Bronchial epithelial cell (primary cell): ENCODE measurements around the gene AKAP10. TPM values are rescaled to one million over a fixed set of nuclear protein-coding genes. Genes with fewer than 3 reads are reported as not detected.
A peak's percentile ranks its signal among the peaks of the same experiment; 100 is the strongest.

Source experiments
- DNase-seq: peaks from one replicate; pipeline ENCODE4 v3.0.0-alpha.2; 2010; ENCODE audit warnings: low read depth
- FAIRE-seq: peaks from 2 replicates; lab custom pipeline; 2011; peaks lifted over from hg19 to GRCh38; lab: Jason Lieb, UNC
- H3K27me3 ChIP-seq: 2 replicates; pipeline ENCODE4 v1.5.1; 2011; ENCODE audit warnings: low read length; ENCODE audit not compliant: control insufficient read depth, insufficient read depth
- H3K36me3 ChIP-seq: 2 replicates; pipeline ENCODE4 v1.5.1; 2011; ENCODE audit warnings: low read length; ENCODE audit not compliant: control insufficient read depth, insufficient read depth
- H3K4me3 ChIP-seq: 2 replicates; pipeline ENCODE4 v1.5.1; 2011; ENCODE audit warnings: mild to moderate bottlenecking, low read depth, low read length, control low read depth
- total RNA-seq: library from RNA; depleted of rRNA; stranded (reverse); fragments of >200 nt; gene quantifications from 2 replicates; pipeline ENCODE4 v1.2.1, GENCODE V29; 2014
- TF ChIP-seq, protein P1 (sequence below): IDR thresholded peaks from 2 replicates; pipeline ENCODE4 v1.5.1; 2011; ENCODE audit warnings: mild to moderate bottlenecking, moderate library complexity, low read length, control low read depth, inconsistent platforms; ENCODE audit not compliant: insufficient read depth, severe bottlenecking

The AKAP10 gene
- total RNA-seq, 1 donor from 2014 or later = 17.9 TPM

DNA sequence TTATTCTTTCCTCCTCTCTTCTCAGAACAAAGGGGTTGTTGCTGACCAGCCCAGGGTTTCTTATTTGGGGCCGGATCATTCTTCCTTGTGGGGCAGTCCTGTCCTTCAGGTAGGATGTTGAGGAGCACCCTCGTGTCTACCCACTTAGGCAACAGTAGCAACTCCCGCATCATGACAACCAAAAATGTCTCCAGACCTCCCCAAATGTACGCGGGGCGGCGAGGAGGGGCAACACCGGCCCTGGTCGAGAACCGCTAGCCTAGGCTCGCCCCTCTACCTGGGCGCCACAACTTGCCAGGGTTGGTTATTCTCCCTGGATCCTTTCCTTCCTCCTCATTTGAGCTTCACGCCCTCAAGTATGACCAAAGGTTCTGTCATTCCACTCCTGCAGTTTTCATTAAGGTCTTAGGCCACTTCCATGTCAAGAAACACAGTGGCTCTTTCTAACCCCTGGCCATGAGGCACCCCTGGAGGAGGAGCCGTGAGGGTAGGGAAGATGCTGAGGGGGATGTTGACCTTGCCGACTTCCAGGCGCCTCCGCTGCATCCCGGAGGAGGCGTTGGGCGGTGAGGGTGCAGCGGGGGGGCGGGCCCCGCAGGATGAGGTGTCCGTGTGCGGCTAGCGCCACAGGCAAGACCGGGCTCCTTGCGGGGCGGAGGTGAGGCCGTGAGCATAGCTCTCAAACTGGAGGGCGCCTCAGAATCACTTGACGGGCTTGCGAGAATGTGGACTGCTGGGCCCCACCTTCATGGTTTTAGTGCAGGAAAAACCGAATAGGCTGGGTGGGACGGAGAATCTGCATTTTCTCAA, 30.8 kb upstream of the AKAP10 start:
- Histone ChIP-seq H3K36me3 (no peaks in the 10 kb centered on the region), H3K4me3 (peak overlapping the region; percentile 58), H3K27me3 (peaks cover 7% of the 10 kb centered on the region)
- FAIRE-seq (no peak), DNase-seq (peak; percentile 22)
- TF ChIP-seq, protein P1, sequence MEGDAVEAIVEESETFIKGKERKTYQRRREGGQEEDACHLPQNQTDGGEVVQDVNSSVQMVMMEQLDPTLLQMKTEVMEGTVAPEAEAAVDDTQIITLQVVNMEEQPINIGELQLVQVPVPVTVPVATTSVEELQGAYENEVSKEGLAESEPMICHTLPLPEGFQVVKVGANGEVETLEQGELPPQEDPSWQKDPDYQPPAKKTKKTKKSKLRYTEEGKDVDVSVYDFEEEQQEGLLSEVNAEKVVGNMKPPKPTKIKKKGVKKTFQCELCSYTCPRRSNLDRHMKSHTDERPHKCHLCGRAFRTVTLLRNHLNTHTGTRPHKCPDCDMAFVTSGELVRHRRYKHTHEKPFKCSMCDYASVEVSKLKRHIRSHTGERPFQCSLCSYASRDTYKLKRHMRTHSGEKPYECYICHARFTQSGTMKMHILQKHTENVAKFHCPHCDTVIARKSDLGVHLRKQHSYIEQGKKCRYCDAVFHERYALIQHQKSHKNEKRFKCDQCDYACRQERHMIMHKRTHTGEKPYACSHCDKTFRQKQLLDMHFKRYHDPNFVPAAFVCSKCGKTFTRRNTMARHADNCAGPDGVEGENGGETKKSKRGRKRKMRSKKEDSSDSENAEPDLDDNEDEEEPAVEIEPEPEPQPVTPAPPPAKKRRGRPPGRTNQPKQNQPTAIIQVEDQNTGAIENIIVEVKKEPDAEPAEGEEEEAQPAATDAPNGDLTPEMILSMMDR = no peak

DNA sequence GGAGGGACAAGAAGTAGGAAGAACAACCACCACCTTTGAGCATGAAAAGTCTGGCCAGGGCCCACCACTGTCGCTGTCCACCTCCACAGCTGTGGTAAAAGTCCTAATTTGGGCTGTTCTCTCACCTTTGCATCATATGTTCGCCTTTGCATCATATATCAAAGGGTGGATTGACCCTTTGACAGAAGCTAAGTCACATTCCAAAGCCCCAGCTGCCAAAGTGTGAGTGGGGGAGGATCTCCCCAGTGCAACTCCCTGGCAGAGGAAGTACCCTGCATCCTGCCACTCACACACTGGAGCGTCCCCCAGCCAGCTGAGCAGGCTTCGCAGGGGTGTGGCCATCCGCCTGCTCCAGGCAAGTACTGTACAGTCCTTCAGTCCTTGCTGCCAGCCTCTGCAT, 18.9 kb upstream of the AKAP10 start:
- Histone ChIP-seq H3K4me3 (no peak overlapping the region), H3K27me3 (no peaks in the 10 kb centered on the region), H3K36me3 (no peaks in the 10 kb centered on the region)
- peak; percentile 8 for DNase-seq
- FAIRE-seq = peak; percentile 13
- TF ChIP-seq, protein P1 = no peak

DNA sequence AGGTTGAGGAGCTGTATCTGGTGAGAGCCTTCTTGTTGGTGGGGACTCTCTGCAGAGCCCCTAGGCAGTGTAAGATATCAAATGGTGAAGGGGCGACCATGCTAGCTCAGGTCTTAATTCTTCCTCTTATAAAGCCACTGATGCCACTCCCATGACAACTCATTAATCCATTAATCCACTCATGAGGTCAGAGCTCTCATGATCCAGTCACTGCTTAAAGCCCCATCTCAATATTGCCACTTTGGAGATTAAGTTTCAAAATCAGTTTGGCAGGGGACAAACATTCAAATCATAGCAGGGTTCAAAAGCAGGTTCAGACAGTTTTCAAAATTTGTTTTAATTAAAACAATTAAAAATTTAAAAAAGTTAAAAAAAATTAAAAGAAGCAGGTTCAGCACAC, 18.5 kb upstream of the AKAP10 start:
- FAIRE-seq (no peak), DNase-seq (no peak)
- TF ChIP-seq, protein P1 = no peak
- no peaks in the 10 kb centered on the region for H3K36me3 ChIP-seq
- no peak overlapping the region for H3K4me3 ChIP-seq
- no peaks in the 10 kb centered on the region for H3K27me3 ChIP-seq

DNA sequence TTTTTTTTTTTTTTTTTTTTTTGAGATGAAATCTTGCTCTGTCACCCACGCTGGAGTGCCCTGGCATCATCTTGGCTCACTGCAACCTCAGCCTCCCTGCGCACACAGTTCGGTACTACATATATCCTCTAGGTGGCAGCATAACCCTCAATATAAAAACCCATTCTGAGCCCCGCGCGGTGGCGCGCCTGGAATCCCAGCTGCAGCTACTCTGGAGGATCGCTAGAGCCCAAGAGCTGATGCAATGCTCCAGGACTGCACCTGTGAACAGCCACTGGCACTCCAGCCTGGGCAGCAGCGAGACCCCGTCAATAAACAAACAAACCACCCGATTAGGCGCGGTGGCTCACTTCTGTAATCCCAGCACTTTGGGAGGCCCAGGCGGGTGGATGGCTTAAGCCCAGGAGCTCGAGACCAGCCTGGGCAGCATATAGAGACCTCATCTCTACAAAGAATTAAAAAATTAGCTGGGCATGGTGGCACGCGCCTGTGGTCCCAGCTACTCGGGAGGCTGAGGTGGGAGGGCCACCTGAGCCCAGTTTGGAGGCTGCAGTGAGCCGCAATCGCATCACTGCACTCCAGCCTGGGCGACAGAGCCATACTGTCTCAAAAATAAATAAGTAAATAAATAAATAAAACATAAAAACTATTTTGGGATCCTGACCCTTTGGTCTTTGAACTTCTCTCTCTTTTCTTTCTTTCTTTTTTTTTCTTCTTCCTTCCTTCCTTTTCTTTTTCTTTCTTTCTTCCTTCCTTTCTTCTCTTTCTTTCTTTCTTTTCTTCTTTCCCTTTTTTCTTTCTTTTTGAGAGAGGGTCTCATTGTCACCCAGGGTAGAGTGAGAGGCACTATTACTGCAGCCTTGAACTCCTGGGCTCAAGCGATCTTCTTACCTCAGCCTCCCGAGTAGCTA, 15.4 kb upstream of the AKAP10 start:
- H3K4me3 ChIP-seq = peak overlapping the region; percentile 10
- DNase-seq = peak; percentile 76
- no peaks in the 10 kb centered on the region for H3K27me3 ChIP-seq
- H3K36me3 ChIP-seq = no peaks in the 10 kb centered on the region
- FAIRE-seq = no peak
- TF ChIP-seq, protein P1 = peak; percentile 75

DNA sequence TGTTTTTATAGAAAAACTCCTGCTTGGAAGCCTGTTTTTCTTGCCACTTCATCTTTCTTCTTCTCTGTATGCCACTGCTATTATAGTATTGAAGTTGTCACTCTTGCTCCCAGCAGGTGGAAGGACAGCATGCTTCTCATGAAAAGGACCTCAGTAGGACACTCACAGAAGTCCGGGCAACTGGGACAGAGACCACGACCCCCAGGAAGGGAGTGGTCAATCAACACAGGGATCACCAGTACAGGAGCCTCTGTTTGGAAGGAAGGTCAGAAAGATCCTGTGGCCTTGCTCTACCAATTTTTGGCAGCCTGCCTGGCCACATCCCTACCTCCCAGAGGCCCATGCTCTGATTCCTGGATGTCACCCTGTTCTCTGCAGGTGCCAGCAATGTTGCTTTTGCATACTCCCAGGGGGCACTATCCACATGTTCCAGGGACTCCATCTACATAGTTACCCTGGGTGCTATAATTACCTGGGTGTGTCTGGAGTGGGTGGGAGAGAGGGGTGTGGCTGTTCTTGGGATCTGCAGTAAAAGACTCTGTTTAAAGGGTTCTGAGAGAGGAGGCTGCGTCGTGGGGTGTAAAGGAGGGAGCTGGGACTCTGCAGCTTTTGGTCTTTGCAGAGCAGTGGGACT, 13.7 kb upstream of the AKAP10 start:
- FAIRE-seq (no peak), DNase-seq (no peak)
- TF ChIP-seq, protein P1 = no peak
- Histone ChIP-seq H3K4me3 (no peak overlapping the region), H3K27me3 (no peaks in the 10 kb centered on the region), H3K36me3 (no peaks in the 10 kb centered on the region)
